Stimulated activated CD4-positive, alpha-beta T cell treated with anti-CD3 and anti-CD28 coated beads, Interleukin-15, amount 100 ng/mL, for 24 hours (primary cell): ENCODE measurements around the gene UST.
"Not testable (repeated sequence)": the region's sequence is repeated elsewhere in the genome, so short reads cannot be mapped to it uniquely, and the experiment has no call there.

Experiments
- DNase-seq: peaks from one replicate; pipeline ENCODE4 v3.0.0-alpha.2; 2020

The UST gene

GRCh38 chr6:148874698-148875293 is 128.0 kb downstream of the UST start:
- DNase-seq, result no peak

- DNase-seq, result no peak
Observed at GRCh38 chr6:148878683-148879082, 131.9 kb downstream of the UST start.

- not testable (repeated sequence) for DNase-seq
Observed at GRCh38 chr6:148880742-148881141, 133.9 kb downstream of the UST start.

GRCh38 chr6:148881593-148882311 is 134.9 kb downstream of the UST start:
- DNase-seq, result no peak

GRCh38 chr6:148883270-148883669 is 136.4 kb downstream of the UST start:
- DNase-seq, result no peak

- no peak for DNase-seq
Observed at GRCh38 chr6:148884461-148884860, 137.6 kb downstream of the UST start.

GRCh38 chr6:148885136-148885865 is 138.5 kb downstream of the UST start:
- no peak for DNase-seq

GRCh38 chr6:148885925-148886845 is 139.4 kb downstream of the UST start:
- no peak for DNase-seq

GRCh38 chr6:148887181-148887580 is 140.4 kb downstream of the UST start:
- DNase-seq, result no peak

GRCh38 chr6:148888856-148889255 is 142.0 kb downstream of the UST start:
- DNase-seq, result no peak

GRCh38 chr6:148890096-148890495 is 143.3 kb downstream of the UST start:
- no peak for DNase-seq

GRCh38 chr6:148890652-148891404 is 144.0 kb downstream of the UST start:
- no peak for DNase-seq

GRCh38 chr6:148891405-148891783 is 144.6 kb downstream of the UST start:
- DNase-seq, result no peak

- DNase-seq, result no peak
Observed at GRCh38 chr6:148892247-148892646, 145.4 kb downstream of the UST start.

GRCh38 chr6:148893073-148893472 is 146.2 kb downstream of the UST start:
- no peak for DNase-seq

- DNase-seq, result no peak
Observed at GRCh38 chr6:148893481-148893880, 146.7 kb downstream of the UST start.

GRCh38 chr6:148898376-148899014 is 151.7 kb downstream of the UST start:
- no peak for DNase-seq

GRCh38 chr6:148904896-148905870 is 158.4 kb downstream of the UST start:
- no peak for DNase-seq

GRCh38 chr6:148905901-148906300 is 159.1 kb downstream of the UST start:
- DNase-seq, result no peak

- DNase-seq, result no peak
Observed at GRCh38 chr6:148906386-148906785, 159.6 kb downstream of the UST start.
